Kidney tubule cell (primary cell): Measurements from ENCODE around the gene GPC2.
A peak's percentile ranks its signal among the peaks of the same experiment; 100 is the strongest.

Experiments used
- DNase-seq: peaks from one replicate; pipeline ENCODE4 v3.0.0-alpha.2; 2018; ENCODE audit warnings: low spot score

GPC2 gene

GRCh38 chr7:100120733-100121036, 56.5 kb downstream of the GPC2 start:
- no peak for DNase-seq

- peak; percentile 51 for DNase-seq
Measured at GRCh38 chr7:100119970-100120732, 57.0 kb downstream of the GPC2 start.
